Activated CD8-positive, alpha-beta T cell treated with anti-CD3 and anti-CD28 coated beads for 36 hours (primary cell): ENCODE measurements around the gene PEA15. TPM values are rescaled to one million over a fixed set of nuclear protein-coding genes. Genes with fewer than 3 reads are reported as not detected.

Experiments used
- ATAC-seq: fragments of 200-7000 bp; cut with Tn5 transposase; one replicate; pipeline ENCODE4 v1.10.0; 2021; ENCODE audit warnings: mild to moderate bottlenecking, moderate library complexity
- CTCF ChIA-PET: fragments of 350-600 bp; sonication (Branson Sonifier 250); formaldehyde crosslinking; loops from one replicate; lab custom pipeline; 2021; ENCODE audit warnings: antibody characterized with exemption; lab: Charles Lee
- POLR2A ChIA-PET: fragments of 350-600 bp; sonication (Branson Sonifier 250); formaldehyde crosslinking; loops from one replicate; lab custom pipeline; 2021; ENCODE audit warnings: antibody characterized with exemption; lab: Charles Lee
- DNase-seq: peaks from one replicate; pipeline ENCODE4 v3.0.0-alpha.2; 2020
- H3K27ac Mint-ChIP-seq: one replicate; pipeline ENCODE4 v1.8.0; 2021; ENCODE audit warnings: mild to moderate bottlenecking, mixed read lengths
- H3K27me3 Mint-ChIP-seq: one replicate; pipeline ENCODE4 v1.8.0; 2021; ENCODE audit warnings: mixed read lengths
- H3K36me3 Mint-ChIP-seq: one replicate; pipeline ENCODE4 v1.8.0; 2021; ENCODE audit warnings: low read depth, mixed read lengths
- H3K4me1 Mint-ChIP-seq: one replicate; pipeline ENCODE4 v1.8.0; 2021; ENCODE audit warnings: low read depth, mixed read lengths
- H3K4me3 Mint-ChIP-seq: one replicate; pipeline ENCODE4 v1.8.0; 2021; ENCODE audit warnings: mild to moderate bottlenecking, moderate library complexity, mixed read lengths
- H3K9me3 Mint-ChIP-seq: one replicate; pipeline ENCODE4 v1.8.0; 2021; ENCODE audit warnings: mixed read lengths
- CTCF ChIP-seq: fragments of 200-600 bp; IDR thresholded peaks from one replicate; pipeline ENCODE4 v1.8.0; 2022; ENCODE audit warnings: antibody characterized with exemption, mild to moderate bottlenecking
- intact Hi-C: fragments of 100-400 bp; cut with micrococcal nuclease; formaldehyde crosslinking; loops from one replicate; pipeline ENCODE4 v1.10.0; 2022
- total RNA-seq, 2 experiments: library from RNA; stranded (reverse); gene quantifications; one replicate each; pipeline ENCODE4 v1.2.3, GENCODE V29; 2021

PEA15 gene
- total RNA-seq, 2 experiments from 2014 or later, result 31.8 to 34.1 TPM

DNA sequence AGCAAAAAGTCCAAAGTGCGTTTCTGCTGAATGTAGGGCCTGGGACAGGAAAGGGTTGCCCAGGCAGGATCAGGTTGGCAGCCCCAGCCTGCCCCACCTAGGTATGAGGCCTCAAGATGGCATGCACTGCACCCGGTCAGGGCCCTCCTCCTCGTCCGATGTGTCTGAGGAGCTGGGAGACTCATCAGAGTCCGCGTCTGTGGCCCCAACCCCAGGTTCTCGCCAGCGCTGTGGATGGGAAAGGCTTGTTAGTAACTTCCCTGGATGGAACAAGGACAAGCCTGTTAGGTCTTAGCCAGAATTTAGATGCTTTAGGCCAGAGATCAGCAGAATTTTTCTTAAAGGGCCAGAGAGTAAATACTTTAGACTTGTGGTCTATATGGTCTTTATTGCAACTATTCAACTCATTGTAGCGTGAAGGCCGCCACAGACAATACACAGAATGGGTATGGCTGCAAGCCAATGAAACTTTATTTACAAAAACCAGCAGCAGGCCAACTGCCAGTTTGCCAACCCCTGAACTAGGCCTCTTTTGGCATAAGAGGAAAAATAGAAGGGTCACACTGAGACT lies 12.4 kb downstream of the PEA15 start:
- no peak overlapping the region for H3K4me3 Mint-ChIP-seq
- no peak overlapping the region for H3K27ac Mint-ChIP-seq
- TF ChIP-seq CTCF, result no peak
- H3K4me1 Mint-ChIP-seq, result no peaks in the 10 kb centered on the region
- DNase-seq (no peak), ATAC-seq (no peak)
- H3K27me3 Mint-ChIP-seq, result no peaks in the 10 kb centered on the region
- intact Hi-C loops, result no loop called here
- CTCF ChIA-PET, result interaction anchor here (1.4 to 2.2 kb wide), 2 partner anchors 11 to 34 kb away, joined by 3 to 10 read pairs; no protein-coding TSS in a partner anchor
- no peaks in the 10 kb centered on the region for H3K9me3 Mint-ChIP-seq
- POLR2A ChIA-PET, result no interaction called here
- H3K36me3 Mint-ChIP-seq, result peaks cover 31% of the 10 kb centered on the region

GRCh38 chr1:160219062-160219929 lies 14.1 kb downstream of the PEA15 start:
- ATAC-seq, result no peak
- Mint-ChIP-seq H3K9me3 (no peaks in the 10 kb centered on the region), H3K27ac (no peak overlapping the region), H3K27me3 (no peaks in the 10 kb centered on the region), H3K36me3 (peaks cover 21% of the 10 kb centered on the region), H3K4me3 (no peak overlapping the region), H3K4me1 (no peaks in the 10 kb centered on the region)
- ChIA-PET CTCF (interaction anchor here (0.9 to 3.9 kb wide), 12 partner anchors 14 to 173 kb away, joined by 3 to 20 read pairs (median 6); partner anchors contain the start of gene CASQ1), POLR2A (interaction anchor here (0.6 to 2.0 kb wide), 4 partner anchors 9 to 22 kb away, joined by 3 to 9 read pairs (median 3); no protein-coding TSS in a partner anchor)
- DNase-seq, result no peak
- no peak for TF ChIP-seq CTCF
- intact Hi-C loops, result no loop called here

DNA sequence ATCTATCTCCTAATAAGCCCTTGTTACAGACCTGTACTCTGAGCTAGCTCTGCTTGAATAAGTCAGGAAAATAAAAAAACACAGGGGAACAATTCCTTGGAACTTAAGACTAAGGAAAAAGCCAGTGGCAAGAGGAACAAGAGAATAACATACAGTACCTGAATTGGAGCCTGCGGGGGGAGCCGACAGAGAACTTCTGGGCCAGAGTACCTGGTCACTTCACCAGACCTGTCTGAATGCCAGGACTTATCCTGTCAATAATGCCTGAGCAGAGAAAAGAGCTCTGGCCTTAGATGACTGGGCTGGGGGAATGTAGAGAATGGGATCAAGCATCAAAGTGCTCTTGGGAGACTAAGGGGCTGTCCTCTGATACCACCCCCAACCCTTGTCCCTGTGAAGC lies 15.1 kb downstream of the PEA15 start:
- no peak overlapping the region for H3K27ac Mint-ChIP-seq
- TF ChIP-seq CTCF, result no peak
- ATAC-seq, result no peak
- H3K36me3 Mint-ChIP-seq, result peaks cover 18% of the 10 kb centered on the region
- no peak for DNase-seq
- intact Hi-C loops, result no loop called here
- POLR2A ChIA-PET, result interaction anchor here (0.6 to 2.0 kb wide), 4 partner anchors 9 to 13 kb away, joined by 3 to 9 read pairs (median 3); no protein-coding TSS in a partner anchor
- no peaks in the 10 kb centered on the region for H3K4me1 Mint-ChIP-seq
- no peaks in the 10 kb centered on the region for H3K9me3 Mint-ChIP-seq
- no peaks in the 10 kb centered on the region for H3K27me3 Mint-ChIP-seq
- H3K4me3 Mint-ChIP-seq, result no peak overlapping the region
- CTCF ChIA-PET, result interaction anchor here (0.9 to 3.9 kb wide), 9 partner anchors 13 to 119 kb away, joined by 3 to 20 read pairs (median 7); partner anchors contain the start of gene CASQ1

DNA sequence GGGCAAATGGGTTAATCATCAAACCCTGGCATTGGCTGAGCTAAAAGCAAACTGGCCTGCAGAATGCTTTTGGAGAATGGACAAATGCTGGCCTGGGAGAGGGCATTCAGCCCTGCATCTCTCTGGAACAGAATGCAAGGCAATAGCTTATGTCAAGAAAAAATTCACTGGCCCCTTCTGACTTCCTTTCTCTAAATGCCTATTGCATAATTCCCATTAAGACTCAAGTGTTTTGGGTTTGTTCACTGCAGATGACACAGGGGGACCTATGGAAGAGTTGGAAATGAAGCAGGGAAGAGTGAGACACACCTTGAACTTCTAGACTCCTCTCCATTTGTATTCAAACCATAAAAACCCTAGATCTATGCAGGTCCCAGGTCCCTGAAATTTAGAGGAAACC lies 15.9 kb downstream of the PEA15 start:
- Mint-ChIP-seq H3K4me1 (no peaks in the 10 kb centered on the region), H3K4me3 (no peak overlapping the region), H3K27ac (no peak overlapping the region), H3K9me3 (no peaks in the 10 kb centered on the region), H3K36me3 (peaks cover 12% of the 10 kb centered on the region), H3K27me3 (no peaks in the 10 kb centered on the region)
- no peak for TF ChIP-seq CTCF
- ChIA-PET POLR2A (interaction anchor here (1.8 to 2.0 kb wide), 2 partner anchors 8 to 14 kb away, joined by 5 to 9 read pairs; no protein-coding TSS in a partner anchor), CTCF (interaction anchor here (1.6 to 3.9 kb wide), 5 partner anchors 28 to 120 kb away, joined by 4 to 20 read pairs (median 10); no protein-coding TSS in a partner anchor)
- DNase-seq, result no peak
- ATAC-seq, result no peak
- intact Hi-C loops, result no loop called here
